Stimulated activated naive CD8-positive, alpha-beta T cell treated with anti-CD3 and anti-CD28 coated beads, Interleukin-15, amount 100 ng/mL, for 72 hours (primary cell): ENCODE results near the gene TMEM147.

ENCODE experiments used
- ATAC-seq: fragments of 150-1000 bp; cut with Tn5 transposase; 2 replicates; pipeline ENCODE4 v1.10.0; 2021; ENCODE audit warnings: mild to moderate bottlenecking, moderate library complexity
- DNase-seq, 2 donors: peaks; one replicate each; pipeline ENCODE4 v3.0.0; 2021 to 2022
- H3K27ac Mint-ChIP-seq, 2 donors: one replicate each; pipeline ENCODE4 v1.8.0; 2022; ENCODE audit warnings: mild to moderate bottlenecking in 2 of 2, mixed read lengths in 2 of 2, moderate library complexity in 2 of 2
- H3K27me3 Mint-ChIP-seq: one replicate; pipeline ENCODE4 v1.8.0; 2022; ENCODE audit warnings: mixed read lengths
- H3K4me1 Mint-ChIP-seq: one replicate; pipeline ENCODE4 v1.8.0; 2022; ENCODE audit warnings: mild to moderate bottlenecking, mixed read lengths
- H3K4me3 Mint-ChIP-seq, 2 donors: one replicate each; pipeline ENCODE4 v1.8.0; 2022; ENCODE audit warnings: mild to moderate bottlenecking in 2 of 2, mixed read lengths in 2 of 2, moderate library complexity in 1 of 2
- H3K9me3 Mint-ChIP-seq, 2 donors: one replicate each; pipeline ENCODE4 v1.8.0; 2022; ENCODE audit warnings: mixed read lengths in 2 of 2

Gene TMEM147, protein sequence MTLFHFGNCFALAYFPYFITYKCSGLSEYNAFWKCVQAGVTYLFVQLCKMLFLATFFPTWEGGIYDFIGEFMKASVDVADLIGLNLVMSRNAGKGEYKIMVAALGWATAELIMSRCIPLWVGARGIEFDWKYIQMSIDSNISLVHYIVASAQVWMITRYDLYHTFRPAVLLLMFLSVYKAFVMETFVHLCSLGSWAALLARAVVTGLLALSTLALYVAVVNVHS

DNA sequence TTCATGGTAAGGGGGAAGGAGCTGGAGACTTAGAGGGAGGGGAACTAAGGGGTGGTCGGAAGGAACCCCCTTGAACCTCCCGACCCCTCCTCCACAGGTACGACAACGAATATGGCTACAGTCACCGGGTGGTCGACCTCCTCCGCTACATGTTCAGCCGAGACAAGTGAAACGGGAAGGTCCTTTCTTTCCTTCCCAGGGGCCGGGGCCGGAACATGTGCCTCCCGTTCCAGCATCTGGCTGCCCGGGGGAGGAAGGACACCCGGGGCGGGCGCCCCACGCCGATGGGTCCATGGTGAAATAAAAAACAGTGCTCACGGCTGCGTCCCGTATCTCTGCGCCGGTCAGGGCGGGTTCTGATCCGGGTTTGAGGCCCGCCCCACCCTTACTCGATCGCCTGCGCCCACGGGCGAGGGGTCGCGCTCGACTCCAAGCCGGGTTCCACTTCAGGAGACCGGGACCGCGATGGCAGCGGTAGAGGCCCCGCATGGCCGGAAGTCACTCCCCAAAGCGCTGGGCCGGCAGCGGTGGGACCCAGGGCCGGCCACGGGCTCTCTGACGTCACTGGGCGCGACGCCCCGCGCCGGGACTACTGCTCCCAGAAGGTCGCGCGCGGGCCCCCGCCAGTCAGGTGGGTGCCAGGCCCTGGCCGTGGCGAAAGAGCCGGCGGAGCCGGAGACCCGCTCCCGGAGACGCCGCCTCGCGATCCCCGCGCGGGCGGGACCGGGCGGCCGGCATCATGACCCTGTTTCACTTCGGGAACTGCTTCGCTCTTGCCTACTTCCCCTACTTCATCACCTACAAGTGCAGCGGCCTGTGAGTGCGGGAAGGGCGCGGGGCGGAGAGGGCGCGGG, at the start of gene TMEM147:
Gene TMEM147, plus strand, starts transcription at position 626 of the 854 bp plus-strand sequence. Its CDS starts 114 bp downstream, at position 740.
- H3K27me3 Mint-ChIP-seq = no peaks in the 10 kb centered on the region
- peak within 1 kb of the TSS; percentile 94 to 98 for H3K27ac Mint-ChIP-seq
- peak within 1 kb of the TSS; percentile 98 for H3K4me3 Mint-ChIP-seq
- DNase-seq (peak; percentile 79 to 85), ATAC-seq (peak; percentile 90)
- peaks cover 69% of the 10 kb centered on the region for H3K4me1 Mint-ChIP-seq
- no peaks in the 10 kb centered on the region for H3K9me3 Mint-ChIP-seq

DNA sequence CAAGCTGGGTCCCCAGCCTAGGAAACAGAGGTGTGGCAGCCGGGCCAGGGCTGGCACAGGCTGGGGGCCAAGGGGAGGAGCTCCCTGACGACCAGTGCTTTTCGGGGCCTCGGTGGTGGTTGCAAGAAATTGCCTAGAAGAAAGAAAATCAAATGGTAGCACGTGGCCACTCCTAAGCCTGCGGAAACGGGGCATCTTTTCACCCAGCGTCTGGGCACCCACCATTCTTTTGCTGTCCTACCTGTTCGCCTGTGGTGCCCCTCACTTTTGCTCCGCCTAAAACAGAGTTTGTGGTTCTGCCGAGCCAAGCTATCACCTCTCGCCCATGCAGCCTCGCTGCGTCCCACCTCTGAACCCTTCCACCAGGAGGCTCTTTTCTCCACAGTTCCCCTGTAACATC, 48.0 kb upstream of the TMEM147 start:
- H3K27me3 Mint-ChIP-seq = peaks cover 11% of the 10 kb centered on the region
- no peak for ATAC-seq
- H3K27ac Mint-ChIP-seq = no peak overlapping the region
- no peaks in the 10 kb centered on the region for H3K9me3 Mint-ChIP-seq
- H3K4me3 Mint-ChIP-seq = no peak overlapping the region
- no peak for DNase-seq
- H3K4me1 Mint-ChIP-seq = peaks cover 11% of the 10 kb centered on the region

DNA sequence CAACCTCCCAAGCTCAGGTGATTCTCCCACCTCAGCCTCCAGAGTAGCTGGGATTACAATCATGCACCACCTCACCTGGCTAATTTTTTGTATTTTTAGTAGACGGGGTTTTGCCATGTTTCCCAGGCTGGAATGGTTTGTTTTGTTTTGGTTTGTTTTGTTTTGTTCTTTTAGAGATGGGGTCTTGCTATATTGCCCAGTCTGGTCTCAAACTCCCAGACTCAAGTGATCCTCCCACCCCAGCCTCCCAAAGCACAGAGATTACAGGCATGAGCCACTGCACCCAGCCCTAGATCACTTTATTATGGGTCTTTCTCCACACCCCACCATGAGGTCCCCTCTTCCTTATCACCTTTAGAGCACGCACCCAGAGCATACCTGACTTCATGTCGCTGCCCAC, 47.2 kb upstream of the TMEM147 start:
- H3K4me3 Mint-ChIP-seq = no peak overlapping the region
- DNase-seq = no peak
- no peaks in the 10 kb centered on the region for H3K9me3 Mint-ChIP-seq
- no peak for ATAC-seq
- H3K27ac Mint-ChIP-seq = peak overlapping the region in 1 of 2 donors; percentile 27
- H3K27me3 Mint-ChIP-seq = peaks cover 17% of the 10 kb centered on the region
- H3K4me1 Mint-ChIP-seq = peaks cover 11% of the 10 kb centered on the region

DNA sequence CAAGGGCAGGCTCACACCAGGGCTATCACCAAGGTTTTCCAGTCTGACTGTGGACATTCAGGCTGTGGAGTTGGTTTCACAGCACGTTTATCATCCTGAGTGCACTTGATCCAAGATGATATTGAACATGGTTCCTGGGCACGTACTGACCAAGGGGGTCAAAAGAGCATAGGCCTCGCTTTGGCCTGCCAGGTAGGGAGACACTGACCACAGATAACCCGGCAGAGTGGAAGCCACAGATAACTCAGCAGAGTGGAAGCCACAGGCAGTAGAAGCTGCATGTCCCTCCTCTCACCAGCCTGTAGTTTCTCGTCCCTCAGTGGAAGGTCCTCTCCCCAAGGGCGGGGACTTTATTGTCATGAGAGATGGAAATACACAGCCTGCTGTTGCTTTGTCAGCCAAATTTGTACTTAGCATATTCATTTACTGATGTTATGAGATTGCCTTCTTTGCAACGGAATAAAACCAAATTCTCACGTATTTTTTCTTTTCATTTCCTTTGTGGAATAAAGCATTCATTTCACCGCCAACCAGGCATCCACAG, 46.4 kb upstream of the TMEM147 start:
- Mint-ChIP-seq H3K4me1 (peaks cover 11% of the 10 kb centered on the region), H3K9me3 (no peaks in the 10 kb centered on the region), H3K27ac (no peak overlapping the region), H3K4me3 (no peak overlapping the region), H3K27me3 (peaks cover 10% of the 10 kb centered on the region)
- ATAC-seq (no peak), DNase-seq (no peak)

DNA sequence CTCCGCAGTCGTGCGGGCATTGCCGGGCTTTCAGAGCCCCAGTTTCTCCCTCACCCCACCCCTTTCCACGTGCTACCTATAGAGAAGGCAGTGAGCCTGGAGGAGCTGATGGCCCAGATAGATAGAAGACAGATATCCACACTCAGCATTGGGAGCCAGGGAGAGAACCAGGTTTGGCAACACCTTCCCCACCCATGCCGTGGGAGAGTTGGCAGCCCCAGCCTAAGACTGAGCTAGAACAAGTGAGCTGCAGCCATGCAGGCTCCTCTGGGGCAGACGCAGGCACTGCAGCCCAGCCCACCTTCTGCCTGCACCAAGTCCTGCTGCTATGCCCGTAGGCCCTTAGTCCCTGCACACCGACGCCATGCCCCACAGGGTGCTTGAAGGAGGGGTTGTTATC, 44.8 kb upstream of the TMEM147 start:
- Mint-ChIP-seq H3K27ac (no peak overlapping the region), H3K4me1 (peaks cover 1% of the 10 kb centered on the region), H3K27me3 (peaks cover 13% of the 10 kb centered on the region), H3K9me3 (no peaks in the 10 kb centered on the region), H3K4me3 (no peak overlapping the region)
- ATAC-seq = no peak
- no peak for DNase-seq

DNA sequence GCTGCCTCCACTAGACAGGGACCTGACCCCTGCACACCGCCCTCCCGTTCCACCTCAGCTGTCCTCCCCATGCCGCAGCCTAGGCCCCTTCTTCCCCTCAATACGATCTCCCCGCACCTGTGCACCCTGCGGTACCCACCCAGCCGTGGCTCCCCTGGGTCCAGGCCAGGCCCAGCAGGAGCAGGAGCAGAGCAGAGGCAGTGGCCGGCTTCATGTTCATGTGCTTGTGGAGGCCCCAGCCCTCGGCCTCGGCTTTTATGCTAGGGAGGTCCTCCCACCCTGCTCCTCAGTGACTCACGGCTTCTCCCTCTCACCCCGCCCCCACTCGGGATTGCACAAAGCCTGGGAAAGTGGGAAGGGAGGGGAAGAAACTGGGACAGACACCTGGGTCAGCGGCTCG, 43.7 kb upstream of the TMEM147 start:
- H3K9me3 Mint-ChIP-seq = no peaks in the 10 kb centered on the region
- H3K27ac Mint-ChIP-seq = no peak overlapping the region

DNA sequence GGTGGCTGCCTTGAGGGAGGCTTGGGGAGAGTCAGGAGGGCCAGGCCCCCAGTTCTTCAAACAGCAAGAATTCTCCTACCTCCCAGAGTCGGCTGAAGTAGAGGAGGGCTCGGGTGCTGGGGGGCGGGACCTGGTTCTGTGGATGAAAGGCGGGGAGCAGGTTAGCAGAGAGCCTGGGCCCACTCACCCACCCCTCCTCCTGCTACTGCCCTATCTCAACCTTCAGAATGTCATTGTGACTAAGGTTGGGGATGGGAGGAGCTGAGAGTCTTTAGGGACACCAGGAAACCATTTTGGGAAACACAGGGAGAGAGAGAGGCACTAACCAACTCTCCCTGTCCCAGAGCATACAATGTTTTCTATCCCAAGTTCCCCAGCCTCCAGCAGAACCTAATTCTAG, 42.7 kb upstream of the TMEM147 start:
- peaks cover 35% of the 10 kb centered on the region for H3K27me3 Mint-ChIP-seq

More for the DNA sequence above, 43.7 kb upstream of the TMEM147 start:
- DNase-seq = no peak
- Mint-ChIP-seq H3K4me1 (no peaks in the 10 kb centered on the region), H3K27me3 (peaks cover 24% of the 10 kb centered on the region), H3K4me3 (no peak overlapping the region)
- ATAC-seq = no peak

DNA sequence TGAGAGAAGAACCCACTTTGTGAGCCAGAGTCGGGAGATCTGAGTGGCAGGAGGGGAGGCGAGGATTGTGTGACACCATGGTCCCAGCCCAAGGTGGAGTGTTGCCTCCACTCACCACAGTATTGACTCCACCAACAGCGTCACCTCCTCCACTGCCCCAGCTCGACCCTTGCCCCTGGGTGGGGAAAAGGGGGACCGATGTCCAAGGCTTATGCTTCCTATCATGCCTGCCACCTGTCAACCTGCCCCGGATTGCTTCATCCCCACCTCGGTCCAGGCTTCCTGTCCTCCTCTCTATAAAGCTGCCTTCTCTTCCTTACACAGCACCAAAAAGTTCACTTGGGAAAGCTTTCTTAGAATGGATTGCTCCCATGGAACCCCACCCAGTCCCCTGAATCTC, 39.4 kb upstream of the TMEM147 start:
- Mint-ChIP-seq H3K27me3 (peaks cover 67% of the 10 kb centered on the region), H3K9me3 (no peaks in the 10 kb centered on the region), H3K4me1 (peaks cover 21% of the 10 kb centered on the region), H3K27ac (peak overlapping the region in 1 of 2 donors; percentile 5), H3K4me3 (no peak overlapping the region)
- no peak for DNase-seq
- ATAC-seq = no peak

More for the DNA sequence above, 42.7 kb upstream of the TMEM147 start:
- Mint-ChIP-seq H3K9me3 (no peaks in the 10 kb centered on the region), H3K4me1 (no peaks in the 10 kb centered on the region), H3K27ac (no peak overlapping the region), H3K4me3 (no peak overlapping the region)
- DNase-seq (no peak), ATAC-seq (no peak)

DNA sequence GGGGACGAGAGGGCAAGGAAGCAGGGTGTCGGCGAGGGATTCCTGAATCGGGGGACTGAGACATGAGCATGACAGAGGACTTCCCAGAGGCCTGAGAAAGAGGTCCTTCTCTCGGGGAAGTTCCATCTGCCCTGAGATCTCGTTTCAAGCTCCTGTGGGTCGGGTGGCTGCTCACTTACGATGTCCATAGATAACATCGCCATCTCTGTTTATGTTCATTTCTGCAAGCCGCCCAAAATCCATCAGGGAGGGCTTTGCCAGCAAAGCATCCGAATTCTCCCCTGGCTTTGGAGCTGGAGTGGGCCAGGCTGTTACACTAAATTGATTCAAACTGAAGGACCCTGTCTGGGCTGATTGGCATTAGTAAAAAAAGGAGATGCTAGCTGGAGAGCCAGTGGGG, 37.9 kb upstream of the TMEM147 start:
- ATAC-seq (no peak), DNase-seq (no peak)
- Mint-ChIP-seq H3K4me3 (no peak overlapping the region), H3K4me1 (peaks cover 26% of the 10 kb centered on the region), H3K27ac (no peak overlapping the region), H3K9me3 (no peaks in the 10 kb centered on the region), H3K27me3 (peaks cover 83% of the 10 kb centered on the region)

DNA sequence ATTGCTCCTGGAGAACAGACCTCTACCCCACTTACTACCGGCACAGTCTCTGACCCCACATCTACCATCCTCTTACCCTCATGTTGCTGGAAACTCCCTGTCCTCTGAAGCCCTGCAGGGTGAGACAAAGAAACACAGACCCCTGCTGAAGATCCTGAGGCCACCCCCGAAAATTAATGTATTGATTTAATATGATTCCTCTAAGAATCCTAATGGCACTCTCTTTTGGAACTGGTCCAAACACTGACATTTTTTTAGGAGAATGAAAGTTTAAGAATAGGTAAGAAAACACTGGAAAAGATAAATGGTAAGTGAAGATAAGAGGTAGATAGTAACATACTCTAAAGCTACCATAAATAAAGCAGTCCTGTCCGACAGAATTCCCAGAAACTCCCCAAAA, 37.3 kb upstream of the TMEM147 start:
- Mint-ChIP-seq H3K4me1 (peaks cover 26% of the 10 kb centered on the region), H3K9me3 (no peaks in the 10 kb centered on the region), H3K27ac (no peak overlapping the region), H3K4me3 (no peak overlapping the region), H3K27me3 (peaks cover 83% of the 10 kb centered on the region)
- DNase-seq = no peak
- no peak for ATAC-seq

DNA sequence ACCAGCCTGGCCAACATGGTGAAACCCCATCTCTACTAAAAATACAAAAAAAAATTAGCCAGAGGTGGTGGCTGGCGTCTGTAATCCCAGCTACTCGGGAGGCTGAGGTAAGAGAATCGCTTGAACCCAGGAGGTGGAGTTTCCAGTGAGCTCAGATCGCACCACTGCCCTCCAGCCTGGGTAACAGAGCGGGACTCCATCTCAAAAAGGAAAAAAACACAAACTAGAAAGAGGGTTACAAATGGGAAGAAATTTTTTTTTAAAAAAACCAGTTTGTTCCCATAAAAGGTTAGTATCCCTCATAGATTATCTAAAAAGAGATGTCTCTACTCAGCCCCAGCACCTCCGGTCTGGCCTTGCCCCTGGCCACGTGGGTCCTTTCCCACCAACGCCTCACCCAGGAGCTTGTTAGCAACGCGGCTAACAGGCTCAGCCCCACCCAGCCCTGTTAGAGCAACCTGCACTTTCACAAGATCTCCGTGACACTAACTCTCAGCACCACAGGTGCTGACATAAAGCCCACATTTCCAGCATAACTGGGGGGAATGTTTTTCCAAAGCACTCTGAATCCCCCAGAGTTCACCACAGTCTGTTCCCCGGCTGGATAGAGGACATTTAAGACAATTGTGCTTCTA, 36.3 kb upstream of the TMEM147 start:
- H3K9me3 Mint-ChIP-seq = no peaks in the 10 kb centered on the region
- peak; percentile 80 for ATAC-seq
- H3K27ac Mint-ChIP-seq = no peak overlapping the region
- peak; percentile 20 to 36 for DNase-seq
- peaks cover 26% of the 10 kb centered on the region for H3K4me1 Mint-ChIP-seq
- peak overlapping the region; percentile 77 to 83 for H3K4me3 Mint-ChIP-seq
- H3K27me3 Mint-ChIP-seq = peaks cover 91% of the 10 kb centered on the region

DNA sequence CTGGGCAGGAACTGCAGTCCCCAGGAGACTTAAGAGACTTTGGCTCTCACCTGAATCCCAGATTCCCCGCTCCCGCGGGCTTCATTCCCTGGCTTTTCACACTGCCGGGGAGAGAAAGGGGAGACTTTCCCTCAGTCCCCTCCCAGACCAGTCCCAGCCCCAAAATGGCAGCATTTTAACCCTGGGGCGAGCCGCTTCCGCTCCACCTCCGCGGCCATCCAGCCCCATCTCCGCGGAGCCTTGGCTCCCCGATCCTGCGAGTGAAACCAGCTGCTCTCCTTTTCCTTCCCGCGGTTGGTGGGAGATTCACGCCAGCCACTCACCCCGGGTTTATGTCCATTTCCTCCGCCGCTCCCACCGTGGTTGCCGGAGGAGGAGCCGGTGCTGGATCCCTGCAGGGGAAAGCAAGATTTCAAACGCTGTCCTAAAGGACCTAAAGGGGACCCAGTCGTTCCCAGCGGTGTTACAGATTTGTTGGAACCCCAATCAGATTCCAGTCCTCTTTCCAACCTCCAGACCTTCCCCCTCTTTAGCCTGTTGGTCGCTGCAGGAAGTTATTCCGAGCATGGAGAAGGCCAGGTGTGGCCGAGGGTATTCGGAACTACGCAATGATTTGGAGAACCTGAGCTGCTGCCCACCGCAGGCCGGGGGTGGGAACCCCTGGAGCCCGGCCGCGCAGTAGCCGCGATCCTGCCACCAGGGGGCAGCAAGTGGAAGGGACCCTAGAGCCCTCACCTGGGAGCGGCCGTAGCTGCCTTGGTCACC, 35.4 kb upstream of the TMEM147 start:
- ATAC-seq (peak; percentile 78), DNase-seq (peak; percentile 74 to 75)
- no peaks in the 10 kb centered on the region for H3K9me3 Mint-ChIP-seq
- peaks cover 94% of the 10 kb centered on the region for H3K27me3 Mint-ChIP-seq
- H3K4me1 Mint-ChIP-seq = peaks cover 26% of the 10 kb centered on the region
- peak overlapping the region; percentile 49 to 78 for H3K27ac Mint-ChIP-seq
- H3K4me3 Mint-ChIP-seq = peak overlapping the region; percentile 77 to 83

DNA sequence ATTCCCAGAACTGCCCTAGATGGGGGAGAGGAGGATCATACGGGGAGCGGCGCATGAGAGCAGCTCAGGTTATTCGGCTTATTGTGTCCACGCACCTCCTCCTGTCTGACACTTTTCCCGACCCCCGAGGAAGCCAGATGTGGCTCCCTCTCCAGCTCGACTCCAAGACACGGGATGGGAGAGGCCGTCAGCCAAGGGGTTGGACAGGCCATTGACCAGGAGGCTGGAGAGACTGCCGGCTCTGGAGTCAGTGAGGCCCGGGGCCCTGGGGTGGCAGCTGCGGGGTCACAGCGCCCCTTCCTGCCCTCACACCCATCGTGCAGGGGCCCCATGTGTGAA, 34.8 kb upstream of the TMEM147 start:
- peaks cover 89% of the 10 kb centered on the region for H3K27me3 Mint-ChIP-seq
- no peaks in the 10 kb centered on the region for H3K9me3 Mint-ChIP-seq
- no peak overlapping the region for H3K27ac Mint-ChIP-seq
- ATAC-seq = peak; percentile 21
- H3K4me3 Mint-ChIP-seq = peak overlapping the region; percentile 77 to 83
- no peak for DNase-seq
- H3K4me1 Mint-ChIP-seq = peaks cover 26% of the 10 kb centered on the region

DNA sequence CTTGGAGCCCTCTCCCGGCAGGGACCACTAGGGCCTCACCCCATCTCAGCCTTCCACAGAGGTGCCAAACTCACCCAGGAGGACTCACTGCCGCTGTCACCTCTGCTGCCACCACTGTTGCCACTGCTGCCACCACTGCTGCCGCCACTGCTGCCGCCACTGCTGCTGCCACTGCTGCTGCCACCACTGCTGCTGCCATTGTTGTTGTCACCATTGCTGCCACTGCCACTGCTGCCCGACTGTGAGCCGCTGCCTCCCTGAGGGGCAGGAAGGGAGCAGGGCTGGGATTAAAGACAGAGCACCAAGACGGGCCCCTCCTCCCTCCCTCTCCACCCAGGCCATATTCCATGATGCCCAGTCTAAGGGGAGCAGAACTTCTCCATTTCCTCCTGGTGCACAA, 34.1 kb upstream of the TMEM147 start:
- H3K4me1 Mint-ChIP-seq = peaks cover 26% of the 10 kb centered on the region

More for the DNA sequence above, 34.1 kb upstream of the TMEM147 start:
- Mint-ChIP-seq H3K27ac (no peak overlapping the region), H3K27me3 (peaks cover 81% of the 10 kb centered on the region), H3K9me3 (no peaks in the 10 kb centered on the region), H3K4me3 (no peak overlapping the region)
- ATAC-seq = no peak
- no peak for DNase-seq
